HCT116 (cell line): ENCODE data around the gene LTB4R2. TPM values are rescaled to one million over a fixed set of nuclear protein-coding genes. Genes with fewer than 3 reads are reported as not detected.

Experiments used
- ATAC-seq: fragments of 200-7000 bp; cut with Tn5 transposase; 2 replicates; pipeline ENCODE4 v1.9.1; 2020; ENCODE audit warnings: mild to moderate bottlenecking, moderate library complexity
- BruUV-seq: library from RNA; stranded (reverse); fragments of 400-500 nt; replicated peaks from 2 replicates; lab custom pipeline; 2021; lab: Mats Ljungman, UMichigan
- CTCF ChIA-PET: fragments of 300-600 bp; sonication (Branson Sonifier 250); formaldehyde crosslinking; loops from one replicate; lab custom pipeline; 2021; ENCODE audit warnings: antibody characterized with exemption; lab: Charles Lee
- POLR2A ChIA-PET: fragments of 300-600, 350-600 bp; sonication (Branson Sonifier 250); formaldehyde crosslinking; loops from one replicate; lab custom pipeline; 2021; ENCODE audit warnings: antibody characterized with exemption; lab: Charles Lee
- RAD21 ChIA-PET, 2 experiments: fragments of 300-600 bp; sonication (Branson Sonifier 250); formaldehyde crosslinking; loops; one replicate each; lab custom pipeline; 2023; ENCODE audit warnings: low total read pairs in 2 of 2; ENCODE audit not compliant: uncharacterized antibody in 2 of 2, unreplicated experiment in 2 of 2, low non-redundant PET in 1 of 2; lab: Charles Lee
- DNase-seq: peaks from one replicate; pipeline ENCODE4 v3.0.0-alpha.2; 2010; ENCODE audit warnings: low read depth, low spot score
- H2AFZ ChIP-seq: fragments of 200-600 bp; shearing (Covaris generic), sonication (generic); 2 replicates; pipeline ENCODE4 v1.6.1; 2017; ENCODE audit warnings: low read depth, mixed run types, mixed read lengths, antibody characterized with exemption, low read length; ENCODE audit not compliant: poor library complexity, severe bottlenecking
- H3K27ac ChIP-seq: 2 replicates; pipeline ENCODE4 v1.5.1; 2012; ENCODE audit warnings: low read depth, low read length
- H3K27me3 ChIP-seq: fragments of 200-600 bp; sonication (generic); 2 replicates; pipeline ENCODE4 v1.6.1; 2016; ENCODE audit warnings: mixed run types, low read length, mixed read lengths; ENCODE audit not compliant: insufficient read depth
- H3K36me3 ChIP-seq, 2 experiments: fragments of 200-500 bp in 1 of 2; fragments of 200-600 bp in 1 of 2; sonication (Bioruptor generic) in 1 of 2; sonication (generic) in 1 of 2; 2 replicates each; pipeline versions ENCODE4 v1.5.1 to v1.6.1; 2014 to 2016; ENCODE audit warnings: low read length in 2 of 2, inconsistent platforms in 1 of 2, mixed read lengths in 1 of 2, mixed run types in 1 of 2; ENCODE audit not compliant: insufficient read depth in 2 of 2, control insufficient read depth in 1 of 2
- H3K4me1 ChIP-seq, 2 experiments: fragments of 200-600 bp in 1 of 2; sonication (generic) in 1 of 2; 2 replicates each; pipeline versions ENCODE4 v1.5.1 to v1.6.1; 2012 to 2017; ENCODE audit warnings: low read length in 2 of 2, inconsistent platforms in 1 of 2, mild to moderate bottlenecking in 1 of 2, mixed read lengths in 1 of 2, mixed run types in 1 of 2, moderate library complexity in 1 of 2; ENCODE audit not compliant: insufficient read depth in 2 of 2, control insufficient read depth in 1 of 2
- H3K4me2 ChIP-seq: fragments of 200-600 bp; sonication (generic); 2 replicates; pipeline ENCODE4 v1.6.1; 2017; ENCODE audit warnings: mixed run types, low read length, mixed read lengths
- H3K4me3 ChIP-seq, 2 experiments: fragments of 200-600 bp in 1 of 2; sonication (generic) in 1 of 2; replicated peaks in 1 of 2; 2 replicates each; pipeline ENCODE4 v1.5.1; 2011 to 2016; ENCODE audit warnings: low read length in 2 of 2, control low read depth in 1 of 2, low read depth in 1 of 2, mild to moderate bottlenecking in 1 of 2, mixed read lengths in 1 of 2, mixed run types in 1 of 2
- H3K79me2 ChIP-seq: fragments of 200-600 bp; sonication (generic); 2 replicates; pipeline ENCODE4 v1.6.1; 2017; ENCODE audit warnings: mild to moderate bottlenecking, mixed run types, low read length, moderate library complexity, mixed read lengths; ENCODE audit not compliant: insufficient read depth
- H3K9ac ChIP-seq: fragments of 200-600 bp; sonication (generic); 2 replicates; pipeline ENCODE4 v1.6.1; 2016; ENCODE audit warnings: low read length, mixed read lengths
- H3K9me2 ChIP-seq: fragments of 200-600 bp; sonication (generic), shearing (Covaris generic); 2 replicates; pipeline ENCODE4 v1.6.1; 2017; ENCODE audit warnings: mixed run types, mild to moderate bottlenecking, moderate library complexity; ENCODE audit not compliant: insufficient read depth
- H3K9me3 ChIP-seq, 2 experiments: fragments of 200-500 bp in 1 of 2; fragments of 200-600 bp in 1 of 2; sonication (Bioruptor generic) in 1 of 2; sonication (generic) in 1 of 2; 2 replicates each; pipeline ENCODE4 v1.6.1; 2014 to 2017; ENCODE audit warnings: low read length in 2 of 2, mixed read lengths in 2 of 2, inconsistent platforms in 1 of 2, low read depth in 1 of 2, mild to moderate bottlenecking in 1 of 2, mixed run types in 1 of 2, moderate library complexity in 1 of 2; ENCODE audit not compliant: control insufficient read depth in 1 of 2, insufficient read depth in 1 of 2
- H4K20me1 ChIP-seq: fragments of 200-600 bp; sonication (generic), shearing (Covaris generic); 2 replicates; pipeline ENCODE4 v1.6.1; 2017; ENCODE audit warnings: mixed run types, mild to moderate bottlenecking, moderate library complexity; ENCODE audit not compliant: insufficient read depth
- CEBPB ChIP-seq: IDR thresholded peaks from 2 replicates; pipeline ENCODE4 v1.6.1; 2012; ENCODE audit warnings: low read depth
- EGR1 ChIP-seq: IDR thresholded peaks from 2 replicates; pipeline ENCODE4 v1.6.1; 2012; ENCODE audit warnings: low read depth
- ELF1 ChIP-seq: IDR thresholded peaks from 2 replicates; pipeline ENCODE4 v1.6.1; 2012; ENCODE audit warnings: low read depth, borderline replicate concordance
- EZH2 ChIP-seq: fragments of 200-600 bp; sonication (generic); IDR thresholded peaks from 2 replicates; pipeline ENCODE4 v1.6.1; 2017; ENCODE audit warnings: antibody characterized with exemption, mixed run types
- EZH2phosphoT487 ChIP-seq: fragments of 200-600 bp; IDR thresholded peaks from 2 replicates; pipeline ENCODE4 v1.6.1; 2018; ENCODE audit warnings: antibody characterized with exemption, borderline replicate concordance
- FOSL1 ChIP-seq: IDR thresholded peaks from 2 replicates; pipeline ENCODE4 v1.6.1; 2012; ENCODE audit warnings: low read depth
- JUND ChIP-seq: IDR thresholded peaks from 2 replicates; pipeline ENCODE4 v1.6.1; 2012
- RAD21 ChIP-seq: IDR thresholded peaks from 2 replicates; pipeline ENCODE4 v1.6.1; 2012; ENCODE audit warnings: low read depth, mild to moderate bottlenecking
- REST ChIP-seq: IDR thresholded peaks from 2 replicates; pipeline ENCODE4 v1.6.1; 2012; ENCODE audit warnings: low read depth
- SRF ChIP-seq: IDR thresholded peaks from 2 replicates; pipeline ENCODE4 v1.6.1; 2012; ENCODE audit warnings: low read depth
- TCF7L2 ChIP-seq: IDR thresholded peaks from 2 replicates; pipeline ENCODE4 v1.7.0; 2011; ENCODE audit warnings: borderline replicate concordance, inconsistent platforms; ENCODE audit not compliant: insufficient read depth, insufficient read length; ENCODE audit errors: extremely low read depth
- YY1 ChIP-seq: IDR thresholded peaks from 2 replicates; pipeline ENCODE4 v1.6.1; 2011; ENCODE audit warnings: low read length, low read depth, moderate library complexity, mild to moderate bottlenecking; ENCODE audit not compliant: insufficient replicate concordance; ENCODE audit errors: extremely low read depth
- ZFX ChIP-seq: fragments of 450-650 bp; IDR thresholded peaks from 2 replicates; pipeline ENCODE4 v1.6.1; 2017
- intact Hi-C: fragments of 100-400 bp; cut with micrococcal nuclease; formaldehyde crosslinking; loops from 2 replicates; pipeline ENCODE4 v1.10.0; 2022
- total RNA-seq: library from RNA; stranded (reverse); gene quantifications from one replicate; pipeline ENCODE4 v1.2.1, GENCODE V29; 2021; ENCODE audit not compliant: unreplicated experiment
- TF ChIP-seq, protein P1 (sequence below): IDR thresholded peaks from 2 replicates; pipeline ENCODE4 v1.6.1; 2012
- TF ChIP-seq, protein P2 (sequence below), 3 experiments: fragments of 200-600 bp in 1 of 3; sonication (generic) in 1 of 3; IDR thresholded peaks in 2 of 3; conservative IDR thresholded peaks in 1 of 3; 2 replicates each; pipeline ENCODE4 v1.5.1; 2012 to 2017; ENCODE audit warnings: low read depth in 2 of 3, low read length in 2 of 3, antibody characterized with exemption in 1 of 3, borderline replicate concordance in 1 of 3, control low read depth in 1 of 3, mild to moderate bottlenecking in 1 of 3, mixed read lengths in 1 of 3, mixed run types in 1 of 3, moderate library complexity in 1 of 3; ENCODE audit not compliant: insufficient read depth in 1 of 3

LTB4R2 gene
- total RNA-seq, 1 experiment from 2014 or later: 15.4 TPM

GRCh38 chr14:24324024-24324423, 14.1 kb downstream of the LTB4R2 start:
- H3K9me3 ChIP-seq: no peaks in the 10 kb centered on the region
- intact Hi-C loops: no loop called here
- 0 out of 2 replicates have a peak, but pooled peaks cover 4% of the 10 kb centered on the region for H3K27me3 ChIP-seq
- H3K4me1 ChIP-seq: no peaks in the 10 kb centered on the region
- no peak overlapping the region for H3K4me2 ChIP-seq
- H3K9ac ChIP-seq: no peak overlapping the region
- ATAC-seq: peak; percentile 43
- no peaks in the 10 kb centered on the region for H3K9me2 ChIP-seq
- ChIA-PET CTCF (interaction anchor here (4.3 kb wide), 1 partner anchor 108 kb away, joined by 28 read pairs; no protein-coding TSS in a partner anchor), POLR2A (no interaction called here), RAD21 (no interaction called here)
- H3K36me3 ChIP-seq: no peaks in the 10 kb centered on the region
- H3K27ac ChIP-seq: no peak overlapping the region
- no peak for DNase-seq
- H3K79me2 ChIP-seq: no peaks in the 10 kb centered on the region
- H2AFZ ChIP-seq: no peak overlapping the region
- no peaks in the 10 kb centered on the region for H4K20me1 ChIP-seq
- no peak for TF ChIP-seq SRF
- TF ChIP-seq YY1: no peak
- H3K4me3 ChIP-seq: no peak overlapping the region
- no TSS peak for BruUV-seq

GRCh38 chr14:24325041-24325530, 15.1 kb downstream of the LTB4R2 start:
- no peaks in the 10 kb centered on the region for H3K79me2 ChIP-seq
- no peaks in the 10 kb centered on the region for H3K36me3 ChIP-seq
- H3K4me3 ChIP-seq: no peak overlapping the region
- ChIA-PET CTCF (interaction anchor here (0.8 to 4.3 kb wide), 3 partner anchors 8 to 107 kb away, joined by 3 to 28 read pairs (median 4); partner anchors contain the start of gene CIDEB), POLR2A (no interaction called here), RAD21 (no interaction called here)
- H4K20me1 ChIP-seq: no peaks in the 10 kb centered on the region
- BruUV-seq: no TSS peak
- H3K27ac ChIP-seq: no peak overlapping the region
- H3K27me3 ChIP-seq: no peaks in the 10 kb centered on the region
- H3K9me2 ChIP-seq: no peaks in the 10 kb centered on the region
- H3K9ac ChIP-seq: no peak overlapping the region
- intact Hi-C loops: no loop called here
- ATAC-seq (no peak), DNase-seq (no peak)
- no peak overlapping the region for H2AFZ ChIP-seq
- H3K4me1 ChIP-seq: no peaks in the 10 kb centered on the region
- H3K4me2 ChIP-seq: no peak overlapping the region
- H3K9me3 ChIP-seq: no peaks in the 10 kb centered on the region
- TF ChIP-seq REST (no peak), TCF7L2 (no peak), ELF1 (no peak), FOSL1 (no peak), CEBPB (no peak), RAD21 (no peak), SRF (no peak), EZH2phosphoT487 (no peak), JUND (no peak), ZFX (no peak), EGR1 (no peak), EZH2 (no peak), YY1 (no peak)
- TF ChIP-seq, protein P1, sequence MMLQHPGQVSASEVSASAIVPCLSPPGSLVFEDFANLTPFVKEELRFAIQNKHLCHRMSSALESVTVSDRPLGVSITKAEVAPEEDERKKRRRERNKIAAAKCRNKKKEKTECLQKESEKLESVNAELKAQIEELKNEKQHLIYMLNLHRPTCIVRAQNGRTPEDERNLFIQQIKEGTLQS: no peak
- TF ChIP-seq, protein P2, sequence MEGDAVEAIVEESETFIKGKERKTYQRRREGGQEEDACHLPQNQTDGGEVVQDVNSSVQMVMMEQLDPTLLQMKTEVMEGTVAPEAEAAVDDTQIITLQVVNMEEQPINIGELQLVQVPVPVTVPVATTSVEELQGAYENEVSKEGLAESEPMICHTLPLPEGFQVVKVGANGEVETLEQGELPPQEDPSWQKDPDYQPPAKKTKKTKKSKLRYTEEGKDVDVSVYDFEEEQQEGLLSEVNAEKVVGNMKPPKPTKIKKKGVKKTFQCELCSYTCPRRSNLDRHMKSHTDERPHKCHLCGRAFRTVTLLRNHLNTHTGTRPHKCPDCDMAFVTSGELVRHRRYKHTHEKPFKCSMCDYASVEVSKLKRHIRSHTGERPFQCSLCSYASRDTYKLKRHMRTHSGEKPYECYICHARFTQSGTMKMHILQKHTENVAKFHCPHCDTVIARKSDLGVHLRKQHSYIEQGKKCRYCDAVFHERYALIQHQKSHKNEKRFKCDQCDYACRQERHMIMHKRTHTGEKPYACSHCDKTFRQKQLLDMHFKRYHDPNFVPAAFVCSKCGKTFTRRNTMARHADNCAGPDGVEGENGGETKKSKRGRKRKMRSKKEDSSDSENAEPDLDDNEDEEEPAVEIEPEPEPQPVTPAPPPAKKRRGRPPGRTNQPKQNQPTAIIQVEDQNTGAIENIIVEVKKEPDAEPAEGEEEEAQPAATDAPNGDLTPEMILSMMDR (IDR thresholded peaks at IDR 0.05 in 2 of 3, conservative IDR thresholded peaks at IDR 0.05 in 1 of 3; ENCODE audit: borderline replicate concordance in 1 of 3, insufficient read depth in 1 of 3, low read depth in 2 of 3, low read length in 2 of 3): no peak
